Left colon (tissue), 2 donors: ENCODE results near the gene STIMATE. TPM values are rescaled to one million over a fixed set of nuclear protein-coding genes. Genes with fewer than 3 reads are reported as not detected.

Source experiments
- ATAC-seq: fragments of 200-7000 bp; cut with Tn5 transposase; one replicate; pipeline ENCODE4 v1.9.1; 2020; ENCODE audit warnings: mild to moderate bottlenecking, moderate library complexity
- DNase-seq, 2 donors: peaks; one replicate each; pipeline ENCODE4 v3.0.0-alpha.2; 2020
- intact Hi-C, 2 donors: fragments of 100-400 bp; cut with DNase I in 1 of 2; cut with micrococcal nuclease in 1 of 2; formaldehyde crosslinking; loops; one replicate each; pipeline versions ENCODE4 v1.11.2 to v1.14.0; 2022; cut with DNase I, micrococcal nuclease
- microRNA-seq, 2 donors: library from miRNA; unstranded; fragments of <30 nt; microRNA quantifications; one replicate each; pipeline versions ENCODE4 v1.1.0 to v1.2.0, GENCODE V29; 2020
- total RNA-seq, 2 donors: library from RNA; stranded (reverse); fragmentation: NEBNext Ultra II Directional; extraction: Animal tissue kit (Norgen Biotek cat#: 25700); gene quantifications; one replicate each; pipeline ENCODE4 v1.2.1, GENCODE V29; 2021
- donor health status: DM: no; HTN: no; CAD: no.
- donor health status: DM: yes; HTN: yes; CAD: no.

Gene STIMATE
- total RNA-seq, 2 donors from 2014 or later, result 10.0 to 13.6 TPM

GRCh38 chr3:52788890-52789745 lies 108.2 kb downstream of the STIMATE start:
- DNase-seq (no peak), ATAC-seq (no peak)
- intact Hi-C loops, result no loop called here

- no peak for DNase-seq
Observed at GRCh38 chr3:52787672-52788625, 109.4 kb downstream of the STIMATE start.

GRCh38 chr3:52787246-52787645 lies 110.1 kb downstream of the STIMATE start:
- ATAC-seq, result no peak
- no peak for DNase-seq
- intact Hi-C loops, result no loop called here

More at GRCh38 chr3:52787672-52788625, 109.4 kb downstream of the STIMATE start:
- ATAC-seq, result no peak
- intact Hi-C loops, result no loop called here

Small RNA genes within 50 kb of the gene (microRNA-seq; reads per million reads assigned to microRNA genes)
- gene MIR8064, result 0 reads per million in 2 donors

Other genes with a start within 250 kb of the STIMATE start
- gene PBRM1, start 211.6 kb downstream of the STIMATE start, total RNA-seq, result 10 to 100 TPM; 53.0 to 57.0 TPM
- gene GNL3, start 211.5 kb downstream of the STIMATE start, total RNA-seq, result 10 to 100 TPM; 40.8 to 56.5 TPM
- gene GLT8D1, start 191.8 kb downstream of the STIMATE start, total RNA-seq, result 10 to 100 TPM; 27.8 to 29.0 TPM
- 100 to 1,000 TPM in 1 of 2 donors, 10 to 100 TPM in 1; 95.4 to 101 TPM for gene SPCS1, start 191.4 kb downstream of the STIMATE start, total RNA-seq
- 10 to 100 TPM; 20.9 to 25.1 TPM for gene NEK4, start 126.6 kb downstream of the STIMATE start, total RNA-seq
- gene ITIH1, start 119.9 kb downstream of the STIMATE start, total RNA-seq, result not detected
- gene ITIH3, start 102.8 kb downstream of the STIMATE start, total RNA-seq, result under 1 TPM; 0.34 to 0.46 TPM
- gene ITIH4, start 66.9 kb downstream of the STIMATE start, total RNA-seq, result 1 to 10 TPM; 2.7 to 5.5 TPM
- 1 to 10 TPM in 1 of 2 donors, not detected in 1; 2.5 TPM for gene MUSTN1, start 62.5 kb downstream of the STIMATE start, total RNA-seq
- gene SFMBT1, start 148.5 kb upstream of the STIMATE start, total RNA-seq, result 10 to 100 TPM; 18.8 to 32.0 TPM
- 10 to 100 TPM; 13.1 to 14.1 TPM for gene RFT1, start 232.9 kb upstream of the STIMATE start, total RNA-seq